Measurements from ENCODE around the gene STPG4. TPM values are rescaled to one million over a fixed set of nuclear protein-coding genes. Genes with fewer than 3 reads are reported as not detected.
A peak's percentile ranks its signal among the peaks of the same experiment; 100 is the strongest.

STPG4 gene
- total RNA-seq, 2 donors from 2014 or later: 0.29 TPM; not detected in 1

DNA sequence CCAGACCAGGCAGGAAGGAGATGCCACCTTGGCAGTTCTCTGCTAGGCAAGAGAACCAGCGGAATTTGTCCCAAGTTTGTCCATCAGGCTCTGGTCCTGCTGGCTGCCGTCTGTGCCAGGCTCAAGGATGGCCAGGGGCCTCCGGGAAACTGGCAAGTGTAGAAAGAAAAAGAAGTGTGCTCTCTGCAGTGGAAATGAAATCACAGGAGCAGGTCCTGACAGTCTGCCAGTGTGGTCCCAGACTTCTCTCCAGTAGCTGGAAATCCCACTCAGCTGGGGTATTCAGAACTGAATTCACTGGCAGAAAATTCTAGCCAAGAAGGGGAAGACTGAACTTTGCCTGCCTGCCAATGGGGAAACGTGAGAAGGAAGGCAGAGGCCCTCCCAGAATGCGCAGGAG lies 91.0 kb downstream of the STPG4 start:
- Mint-ChIP-seq H3K4me1 (ENCODE audit: low read depth in 2 of 2) (peaks cover 0 to 6% of the 10 kb centered on the region in 2 donors), H3K27ac (no peak overlapping the region), H3K9me3 (no peaks in the 10 kb centered on the region), H3K27me3 (peaks cover 0 to 7% of the 10 kb centered on the region in 2 donors), H3K4me3 (no peak overlapping the region), H3K36me3 (peaks cover 6% of the 10 kb centered on the region)
- DNase-seq (ENCODE audit: low spot score): no peak
- no peak for ATAC-seq

DNA sequence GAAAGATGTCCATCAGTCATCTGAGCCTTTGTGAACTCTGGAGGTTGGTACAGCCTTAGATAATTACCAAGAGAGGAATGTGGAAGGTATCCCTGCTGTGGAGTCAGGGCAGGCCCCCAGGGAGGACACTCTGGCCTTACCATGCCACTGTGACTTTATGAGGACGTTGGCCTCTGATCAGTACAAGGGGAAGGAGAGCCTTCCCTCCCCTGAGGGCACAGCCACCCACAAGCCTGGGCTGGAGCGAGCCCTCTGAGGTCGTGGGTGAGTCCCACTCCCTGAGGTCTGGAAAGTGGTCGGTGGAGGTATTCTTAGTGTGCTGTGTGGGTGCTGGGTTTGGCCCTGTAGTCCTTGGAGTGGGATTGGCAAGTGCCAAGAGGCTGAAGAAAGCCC lies 91.6 kb downstream of the STPG4 start:
- Mint-ChIP-seq H3K27ac (no peak overlapping the region), H3K36me3 (peaks cover 6% of the 10 kb centered on the region), H3K4me3 (no peak overlapping the region)

DNA sequence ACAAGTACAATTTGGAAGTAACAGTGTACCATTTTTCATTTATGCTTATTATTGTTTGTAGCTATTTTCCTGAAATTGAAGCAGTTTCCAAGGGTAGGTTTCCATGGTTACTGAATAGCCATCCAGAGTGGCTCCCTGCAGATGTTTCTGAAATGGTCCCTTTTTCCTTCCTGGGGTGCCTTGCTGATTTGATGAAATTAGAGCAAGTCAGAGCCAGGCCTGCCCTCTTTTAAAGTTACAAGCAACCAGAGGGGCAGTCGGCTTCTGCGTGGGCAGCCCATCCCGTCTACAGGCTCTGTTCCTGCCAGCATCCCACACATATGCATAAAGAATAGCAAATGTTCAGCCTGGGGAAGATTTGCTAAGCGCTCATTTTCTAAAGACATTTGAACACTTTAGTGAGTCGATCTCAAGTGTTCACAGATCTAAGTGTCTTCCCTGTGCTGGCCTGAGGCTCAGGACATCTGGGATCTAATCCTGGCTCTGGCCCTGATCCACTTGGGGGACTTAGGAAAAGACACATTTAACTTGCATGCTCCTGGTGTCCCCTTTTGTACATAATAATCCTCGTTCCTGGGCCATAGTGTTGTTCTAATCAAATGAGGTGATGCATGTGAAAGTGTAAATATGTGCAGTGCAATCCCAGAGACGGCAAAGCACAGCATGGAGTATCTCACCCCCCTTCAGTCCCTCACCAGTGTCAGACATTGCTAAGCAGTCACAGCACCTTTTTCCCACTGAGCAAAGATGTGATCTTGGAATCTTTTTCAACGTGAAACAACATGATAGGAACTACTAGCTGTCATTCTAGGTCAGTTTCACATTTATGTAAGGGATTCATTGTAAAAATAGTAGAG lies 92.2 kb downstream of the STPG4 start:
- no peaks in the 10 kb centered on the region for H3K9me3 Mint-ChIP-seq
- no peak overlapping the region for H3K27ac Mint-ChIP-seq
- DNase-seq (ENCODE audit: low spot score) (no peak), ATAC-seq (no peak)
- peaks cover 0 to 7% of the 10 kb centered on the region in 2 donors for H3K27me3 Mint-ChIP-seq
- H3K4me1 Mint-ChIP-seq (ENCODE audit: low read depth in 2 of 2): peaks cover under 1 to 3% of the 10 kb centered on the region in 2 donors
- no peak overlapping the region for H3K4me3 Mint-ChIP-seq
- peaks cover 6% of the 10 kb centered on the region for H3K36me3 Mint-ChIP-seq

More for the DNA sequence above, 91.6 kb downstream of the STPG4 start:
- Mint-ChIP-seq H3K4me1 (ENCODE audit: low read depth in 2 of 2) (peaks cover 0 to 4% of the 10 kb centered on the region in 2 donors), H3K27me3 (peaks cover 0 to 7% of the 10 kb centered on the region in 2 donors), H3K9me3 (no peaks in the 10 kb centered on the region)
- ATAC-seq (no peak), DNase-seq (ENCODE audit: low spot score) (no peak)

DNA sequence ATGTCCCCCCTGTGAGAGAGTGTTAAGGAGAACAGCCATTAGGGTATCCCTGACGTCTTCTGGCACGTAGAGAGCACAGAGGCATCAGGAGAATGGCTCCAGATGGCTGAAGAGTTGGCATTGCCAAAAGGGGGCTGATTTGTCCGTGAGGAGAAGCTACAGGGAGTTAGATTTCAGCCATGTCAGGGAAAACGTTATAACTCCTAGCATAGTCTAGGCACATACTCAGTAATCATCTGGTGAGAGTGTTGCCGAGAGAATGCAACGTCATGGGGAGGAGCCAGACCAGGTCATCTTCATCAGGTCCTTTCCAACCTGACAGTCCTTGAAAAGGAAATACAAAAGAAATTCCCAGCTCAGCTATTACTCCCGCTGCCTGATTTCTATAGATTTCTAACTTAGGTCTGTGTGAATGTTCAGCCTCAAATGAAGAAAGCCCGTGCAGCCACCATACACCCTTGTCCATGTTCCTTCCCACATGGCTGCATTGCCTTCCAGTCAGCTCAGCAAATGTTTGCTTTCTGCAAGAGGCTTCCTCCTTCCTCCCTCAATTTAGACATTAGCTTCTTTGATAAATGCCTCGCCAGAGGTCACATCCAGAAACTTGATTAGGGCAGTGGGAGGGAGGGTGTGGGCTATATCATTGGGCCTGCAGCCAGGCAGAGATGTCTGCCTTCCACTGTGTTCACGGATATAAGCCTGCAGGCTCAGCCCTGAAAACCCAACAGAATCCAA lies 93.0 kb downstream of the STPG4 start:
- Mint-ChIP-seq H3K9me3 (no peaks in the 10 kb centered on the region), H3K27ac (no peak overlapping the region), H3K36me3 (peaks cover 6% of the 10 kb centered on the region)

GRCh38 chr2:47060652-47061170 lies 94.4 kb downstream of the STPG4 start:
- DNase-seq (ENCODE audit: low spot score): no peak
- H3K27ac Mint-ChIP-seq: no peak overlapping the region
- H3K9me3 Mint-ChIP-seq: no peaks in the 10 kb centered on the region
- no peaks in the 10 kb centered on the region for H3K27me3 Mint-ChIP-seq
- peaks cover 6% of the 10 kb centered on the region for H3K36me3 Mint-ChIP-seq
- H3K4me1 Mint-ChIP-seq (ENCODE audit: low read depth in 2 of 2): peaks cover 8 to 15% of the 10 kb centered on the region in 2 donors
- H3K4me3 Mint-ChIP-seq: no peak overlapping the region
- no peak for ATAC-seq

More for the DNA sequence above, 93.0 kb downstream of the STPG4 start:
- ATAC-seq (no peak), DNase-seq (ENCODE audit: low spot score) (no peak)
- Mint-ChIP-seq H3K27me3 (peaks cover 0 to 3% of the 10 kb centered on the region in 2 donors), H3K4me1 (ENCODE audit: low read depth in 2 of 2) (peaks cover 5 to 8% of the 10 kb centered on the region in 2 donors), H3K4me3 (no peak overlapping the region)

DNA sequence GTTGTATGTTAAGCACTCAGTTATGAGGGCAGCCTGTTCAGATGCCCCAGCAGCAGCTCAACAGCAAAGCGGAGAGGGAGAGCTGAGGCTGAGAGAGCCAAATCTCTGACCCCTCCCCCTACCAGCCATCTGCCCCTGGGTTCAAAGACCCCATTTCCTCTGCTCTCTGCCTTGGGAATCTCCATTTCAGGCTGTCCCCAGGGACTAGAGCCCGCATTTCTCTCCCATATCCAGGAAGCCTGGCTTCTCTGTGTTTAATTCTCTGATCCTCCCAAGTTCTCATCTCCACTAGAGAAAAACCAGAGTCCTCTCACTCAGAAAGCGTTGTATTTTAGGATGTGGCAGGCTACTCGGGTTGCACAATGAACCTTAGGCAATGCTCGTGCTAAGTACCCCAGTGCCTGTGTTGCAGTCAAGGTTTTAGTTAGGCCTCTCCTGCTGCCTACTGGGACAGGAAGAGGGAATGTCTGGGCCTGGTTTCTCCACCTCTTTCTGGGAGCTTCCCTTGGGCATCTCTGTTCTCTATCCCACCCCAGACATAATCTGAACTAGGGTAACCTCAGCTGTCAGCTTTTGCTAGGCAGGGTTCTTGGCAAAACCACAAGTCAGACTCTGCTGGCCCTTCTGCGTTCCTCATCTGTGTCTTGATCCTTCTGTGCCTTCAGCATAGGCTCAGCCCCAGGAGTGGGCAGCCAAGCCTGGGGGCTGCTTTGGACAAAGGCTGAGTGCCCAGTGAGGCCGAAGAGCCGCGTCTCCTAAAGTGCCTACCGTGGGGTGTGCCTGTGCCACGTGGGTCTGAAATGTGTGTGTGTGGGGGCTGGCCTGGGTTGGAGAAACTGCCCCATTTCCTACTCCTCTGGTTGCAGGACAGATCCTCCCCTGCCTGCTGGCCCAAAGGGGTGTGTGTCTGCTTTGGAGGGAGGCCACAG lies 96.8 kb downstream of the STPG4 start:
- Mint-ChIP-seq H3K27ac (peak overlapping the region; percentile 16 to 30), H3K36me3 (peaks cover 5% of the 10 kb centered on the region), H3K4me1 (ENCODE audit: low read depth in 2 of 2) (peaks cover 8 to 15% of the 10 kb centered on the region in 2 donors), H3K9me3 (no peaks in the 10 kb centered on the region), H3K4me3 (no peak overlapping the region), H3K27me3 (no peaks in the 10 kb centered on the region)
- DNase-seq (ENCODE audit: low spot score): no peak
- no peak for ATAC-seq

- Mint-ChIP-seq H3K27me3 (no peaks in the 10 kb centered on the region), H3K36me3 (no peaks in the 10 kb centered on the region), H3K27ac (peak overlapping the region; percentile 16 to 30), H3K4me3 (no peak overlapping the region), H3K4me1 (ENCODE audit: low read depth in 2 of 2) (peaks cover 8 to 15% of the 10 kb centered on the region in 2 donors), H3K9me3 (no peaks in the 10 kb centered on the region)
- no peak for ATAC-seq
- no peak for DNase-seq (ENCODE audit: low spot score)
These were observed 97.5 kb downstream of the STPG4 start for GRCh38 chr2:47057687-47058002.

DNA sequence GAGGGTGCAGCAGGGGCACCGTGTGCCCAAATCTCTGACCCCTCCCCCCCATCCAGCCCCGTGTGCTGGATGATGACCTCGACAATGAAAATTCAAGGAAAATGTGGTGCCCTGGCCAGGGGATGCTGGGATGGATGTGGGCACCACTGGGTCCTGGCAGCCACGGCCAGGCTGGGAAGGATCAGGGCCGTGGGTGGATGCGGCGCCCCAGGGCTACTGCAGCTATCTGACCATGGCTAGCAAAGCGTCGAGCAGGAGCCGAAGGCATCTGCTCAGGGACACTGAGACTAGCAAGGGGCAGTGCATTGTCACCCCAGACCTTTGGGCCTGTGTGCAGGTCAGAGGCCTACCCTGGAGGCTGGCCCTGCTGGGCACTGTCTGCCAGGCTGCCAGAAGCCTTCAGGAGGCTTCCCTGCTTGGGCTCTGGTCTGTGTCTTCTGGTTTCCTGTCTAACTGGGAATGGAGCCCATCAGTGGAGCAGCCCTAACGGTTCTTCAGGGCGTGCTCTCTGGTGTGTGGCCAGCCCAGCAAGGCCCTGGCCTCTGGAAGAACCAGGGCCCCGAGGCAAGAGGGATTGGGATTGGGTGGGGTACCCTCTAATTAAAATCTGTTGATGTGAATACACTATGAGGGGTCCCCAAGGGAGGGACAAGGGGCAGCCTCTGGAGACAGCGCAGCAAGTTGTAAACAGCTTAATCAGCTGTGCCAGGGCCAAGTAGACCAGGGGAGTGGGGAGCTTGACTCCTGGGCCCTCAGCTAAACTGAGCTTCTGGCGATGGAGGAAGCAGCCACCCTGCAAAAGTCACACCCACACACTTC lies 98.0 kb downstream of the STPG4 start:
- Mint-ChIP-seq H3K27ac (peak overlapping the region in 1 of 2 donors; percentile 16), H3K4me1 (ENCODE audit: low read depth in 2 of 2) (peaks cover 8 to 15% of the 10 kb centered on the region in 2 donors), H3K36me3 (no peaks in the 10 kb centered on the region), H3K27me3 (no peaks in the 10 kb centered on the region), H3K4me3 (no peak overlapping the region), H3K9me3 (no peaks in the 10 kb centered on the region)
- peak; percentile 8 to 11 for ATAC-seq
- no peak for DNase-seq (ENCODE audit: low spot score)

DNA sequence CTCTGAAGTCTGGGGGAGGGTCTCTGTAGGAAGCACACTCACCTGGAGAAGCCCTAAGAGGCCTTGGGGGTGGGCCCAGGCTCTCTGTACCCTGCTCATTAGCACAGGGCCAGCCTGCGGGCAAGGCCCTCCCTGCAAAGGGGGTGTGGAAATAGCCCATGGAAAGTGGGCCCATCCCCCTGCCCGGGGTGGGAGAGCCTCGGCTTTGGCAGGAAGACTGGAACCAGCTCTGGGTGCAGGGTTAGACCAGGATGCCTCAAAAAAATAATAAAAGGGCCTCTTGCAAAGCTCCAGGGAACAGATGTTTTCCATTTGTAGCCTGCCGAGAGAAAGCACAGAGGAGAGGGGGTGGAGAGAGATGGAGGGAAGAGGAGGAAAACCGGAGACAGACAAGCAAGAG lies 98.7 kb downstream of the STPG4 start:
- Mint-ChIP-seq H3K4me3 (no peak overlapping the region), H3K9me3 (no peaks in the 10 kb centered on the region), H3K27ac (no peak overlapping the region), H3K36me3 (no peaks in the 10 kb centered on the region), H3K4me1 (ENCODE audit: low read depth in 2 of 2) (peaks cover 8 to 15% of the 10 kb centered on the region in 2 donors), H3K27me3 (no peaks in the 10 kb centered on the region)
- DNase-seq (ENCODE audit: low spot score) (no peak), ATAC-seq (no peak)

DNA sequence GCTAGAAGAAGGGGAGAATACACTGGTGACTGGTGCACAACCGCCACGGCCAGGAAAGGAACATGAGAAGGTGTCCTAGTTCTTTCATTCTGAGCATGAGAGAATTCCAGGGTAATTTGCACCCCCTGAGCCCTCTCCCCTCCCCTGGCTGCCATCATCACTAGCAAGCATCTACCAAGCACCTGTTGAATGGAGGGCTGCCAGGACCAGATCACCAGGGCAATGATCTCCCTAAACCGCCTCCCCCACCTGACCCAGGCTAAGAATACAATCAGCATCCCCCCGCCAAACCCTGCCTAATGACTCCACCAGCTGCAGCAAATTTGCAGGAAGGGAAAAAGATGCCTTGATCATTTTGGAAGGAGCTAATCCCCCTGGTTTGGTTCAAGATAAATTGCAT lies 100.2 kb downstream of the STPG4 start:
- no peak for DNase-seq (ENCODE audit: low spot score)
- no peak for ATAC-seq
- Mint-ChIP-seq H3K27me3 (no peaks in the 10 kb centered on the region), H3K27ac (no peak overlapping the region), H3K4me1 (ENCODE audit: low read depth in 2 of 2) (peaks cover 8 to 15% of the 10 kb centered on the region in 2 donors), H3K9me3 (no peaks in the 10 kb centered on the region), H3K36me3 (no peaks in the 10 kb centered on the region), H3K4me3 (no peak overlapping the region)

DNA sequence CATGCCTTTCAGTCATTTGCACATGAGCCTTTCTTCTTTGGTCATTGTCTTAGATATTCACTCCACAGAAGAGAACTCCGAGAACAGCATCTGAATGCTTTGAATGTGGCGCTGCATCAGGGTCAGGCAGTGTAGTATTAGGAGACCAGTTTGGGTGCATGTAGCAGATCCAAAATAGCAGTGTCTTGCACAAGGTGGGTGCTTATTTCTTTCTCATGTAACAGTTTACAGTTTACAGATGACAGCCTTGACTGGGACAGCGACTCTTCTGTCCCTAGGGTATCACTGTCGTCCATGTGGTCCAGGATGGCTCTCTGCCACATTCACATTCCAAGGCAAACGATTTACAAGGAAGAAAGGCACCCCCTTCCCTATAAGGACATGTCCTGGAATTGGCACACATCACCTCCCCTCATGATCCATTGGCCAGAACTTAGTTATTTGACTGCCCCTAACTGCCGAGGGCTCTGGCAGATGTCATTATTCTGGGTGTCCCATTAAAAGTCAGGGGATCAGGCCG lies 101.0 kb downstream of the STPG4 start:
- H3K4me1 Mint-ChIP-seq (ENCODE audit: low read depth in 2 of 2): peaks cover 8 to 15% of the 10 kb centered on the region in 2 donors
- H3K36me3 Mint-ChIP-seq: no peaks in the 10 kb centered on the region
- ATAC-seq: no peak
- H3K9me3 Mint-ChIP-seq: no peaks in the 10 kb centered on the region
- H3K27me3 Mint-ChIP-seq: no peaks in the 10 kb centered on the region
- no peak overlapping the region for H3K4me3 Mint-ChIP-seq
- H3K27ac Mint-ChIP-seq: no peak overlapping the region
- DNase-seq (ENCODE audit: low spot score): no peak

GRCh38 chr2:47052847-47053246 lies 102.3 kb downstream of the STPG4 start:
- Mint-ChIP-seq H3K27ac (no peak overlapping the region), H3K4me3 (no peak overlapping the region), H3K27me3 (no peaks in the 10 kb centered on the region), H3K4me1 (ENCODE audit: low read depth in 2 of 2) (peaks cover 4 to 13% of the 10 kb centered on the region in 2 donors), H3K36me3 (no peaks in the 10 kb centered on the region), H3K9me3 (no peaks in the 10 kb centered on the region)
- ATAC-seq (no peak), DNase-seq (ENCODE audit: low spot score) (no peak)

Data from natural killer cell treated with Interleukin-12 subunit alpha and Interleukin-12 subunit beta and Interleukin-15 and Interleukin-18, amount 100 ng/mL, for 72 hours (primary cell).